HG03342 (cell line): Measurements from ENCODE around the gene NCOA1.
"Not testable (repeated sequence)": the region's sequence is repeated elsewhere in the genome, so short reads cannot be mapped to it uniquely, and the experiment has no call there.

Source experiments
- ATAC-seq: cut with Tn5 transposase; IDR thresholded peaks from one replicate; pipeline ENCODE4 v1.9.1; 2021; ENCODE audit warnings: mild to moderate bottlenecking, moderate library complexity; ENCODE audit not compliant: unreplicated experiment

Gene NCOA1

DNA sequence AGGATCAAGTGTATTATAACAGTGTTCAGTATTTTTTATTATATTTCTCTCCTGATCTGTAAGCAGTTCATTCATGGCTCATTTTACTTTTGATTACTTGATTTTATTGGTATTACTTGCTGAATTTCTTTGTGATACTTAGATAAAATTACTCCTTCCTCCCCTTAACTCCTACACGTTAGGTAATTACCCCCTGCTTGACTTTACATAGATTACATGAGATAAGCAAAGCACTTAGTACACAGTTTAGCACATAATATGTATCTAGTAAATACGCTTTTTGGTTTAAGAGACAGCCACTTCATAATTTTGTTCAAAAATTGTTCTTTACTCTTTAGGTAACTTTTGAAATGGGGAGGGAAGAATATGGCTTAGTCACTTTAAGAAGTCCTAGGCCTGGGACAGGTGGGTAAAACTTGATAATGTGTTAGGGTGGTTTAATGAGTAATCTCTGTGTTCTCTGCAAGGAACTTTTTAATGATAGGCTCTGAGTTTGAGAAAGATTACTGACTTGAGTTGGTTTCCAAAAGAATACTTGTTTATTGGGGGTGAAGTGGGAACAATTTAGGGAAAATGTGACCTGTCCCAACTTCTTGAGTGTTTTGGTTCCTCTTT, 80.9 kb downstream of the NCOA1 start:
- ATAC-seq, result no peak

DNA sequence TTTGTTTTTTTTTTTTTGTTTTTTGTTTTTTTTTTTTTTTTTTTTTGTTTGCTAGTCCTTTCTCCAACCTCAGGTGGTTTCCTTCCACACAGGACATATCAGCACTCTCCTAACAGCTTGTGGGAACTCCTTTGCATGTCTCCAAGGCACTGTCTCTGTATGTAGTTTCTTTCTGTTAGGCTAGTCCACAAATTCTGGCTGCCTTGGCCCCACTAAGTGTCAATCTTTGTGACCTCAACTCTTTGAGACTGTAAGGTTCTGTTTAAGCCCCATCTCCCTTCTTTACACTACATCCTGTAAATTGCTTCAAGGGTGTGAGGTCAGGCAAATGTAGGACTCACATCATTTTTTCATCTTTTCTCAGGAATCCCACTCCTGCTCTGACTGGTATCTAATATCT, 85.1 kb downstream of the NCOA1 start:
- ATAC-seq, result no peak

DNA sequence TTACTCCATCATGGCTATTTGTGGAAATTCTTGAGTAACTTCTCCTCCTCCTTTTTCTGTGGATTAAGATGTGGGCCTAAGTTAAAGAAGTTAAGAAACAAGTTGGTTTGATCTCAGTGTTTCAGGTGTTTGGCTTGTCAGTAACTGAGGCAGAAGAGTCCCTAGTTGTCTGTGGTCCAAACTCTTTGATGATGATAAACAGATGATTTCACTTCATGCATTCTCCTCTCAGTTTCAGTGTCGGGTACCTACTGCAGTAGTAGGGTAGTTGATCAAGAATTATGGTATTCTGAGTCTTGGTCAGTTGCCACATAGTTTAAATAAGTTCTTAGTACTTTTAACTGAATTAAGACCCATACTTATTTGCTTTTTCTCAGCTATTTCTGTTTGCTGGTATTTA, 85.6 kb downstream of the NCOA1 start:
- ATAC-seq, result no peak

DNA sequence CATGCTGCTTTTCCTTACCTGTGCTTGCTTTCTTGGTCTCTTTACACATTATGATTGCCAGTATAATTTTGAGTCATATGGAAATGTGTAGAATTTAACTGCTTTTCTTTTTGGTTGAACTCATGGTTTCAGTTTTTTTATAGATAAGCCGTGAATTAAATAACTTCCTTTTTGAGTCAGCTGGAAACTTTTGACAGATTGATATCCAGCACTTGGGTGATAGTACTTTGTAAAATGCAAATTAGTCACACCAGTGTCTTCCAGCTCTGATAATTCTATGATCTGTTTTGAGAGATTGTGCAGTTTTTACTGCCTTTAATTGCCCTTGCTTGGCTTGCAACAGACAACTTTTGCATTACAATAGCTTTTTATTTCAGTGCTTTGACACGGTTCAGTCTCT, 86.4 kb downstream of the NCOA1 start:
- peak; percentile 59 for ATAC-seq

DNA sequence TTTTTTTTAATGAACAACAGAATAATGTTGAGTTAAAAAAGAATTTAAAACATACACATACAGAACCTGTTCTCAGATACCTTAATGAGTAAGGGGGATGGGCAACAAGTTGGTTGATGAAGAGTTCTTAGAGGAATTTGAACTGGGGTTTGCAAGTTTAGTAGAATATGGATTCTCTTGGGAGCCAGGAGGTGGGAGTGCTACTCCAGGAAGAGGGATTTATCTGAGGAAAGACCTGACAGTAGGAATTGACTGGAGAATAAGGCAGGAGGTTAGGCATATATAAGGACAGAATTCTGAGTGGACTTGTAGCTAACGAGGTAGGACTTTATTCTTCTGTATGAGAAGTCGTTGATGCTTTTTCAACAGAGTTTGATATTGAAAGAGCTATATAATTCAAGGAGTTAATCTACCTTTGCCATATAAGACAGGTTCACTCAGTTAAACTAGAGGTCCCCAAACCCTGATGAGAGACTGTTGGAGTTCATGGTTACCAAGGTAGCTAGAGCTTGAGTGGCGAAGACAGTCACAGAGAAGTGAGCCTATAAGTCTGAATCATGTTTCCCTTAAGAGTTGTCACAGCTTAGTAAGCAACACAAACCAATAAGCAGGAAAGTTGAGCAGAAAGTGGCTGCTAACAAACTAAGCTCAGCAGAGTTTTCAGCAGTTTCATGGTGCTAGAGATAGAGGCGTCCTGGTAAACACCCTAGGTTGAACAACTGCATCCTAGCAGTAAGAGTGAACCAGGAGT, 88.2 kb downstream of the NCOA1 start:
- no peak for ATAC-seq

DNA sequence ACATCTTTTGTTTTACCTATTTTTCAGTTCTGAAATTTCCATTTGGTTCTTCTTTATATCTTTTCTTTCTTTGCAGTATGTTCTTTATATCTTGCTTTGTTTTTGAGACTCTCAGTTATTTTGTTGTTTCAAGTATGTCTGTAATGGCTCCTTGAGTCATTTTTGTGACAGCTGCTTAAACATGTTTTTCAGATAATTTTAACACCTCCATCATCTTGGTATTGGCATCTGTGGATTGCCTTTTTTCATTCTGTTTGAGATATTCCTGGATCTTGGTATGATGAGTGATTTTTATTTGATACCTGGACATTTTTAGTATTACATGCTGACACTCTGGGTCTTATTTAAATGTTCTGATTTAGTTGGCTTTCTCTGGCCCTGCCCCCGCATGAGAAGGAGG, 89.5 kb downstream of the NCOA1 start:
- ATAC-seq, result no peak

DNA sequence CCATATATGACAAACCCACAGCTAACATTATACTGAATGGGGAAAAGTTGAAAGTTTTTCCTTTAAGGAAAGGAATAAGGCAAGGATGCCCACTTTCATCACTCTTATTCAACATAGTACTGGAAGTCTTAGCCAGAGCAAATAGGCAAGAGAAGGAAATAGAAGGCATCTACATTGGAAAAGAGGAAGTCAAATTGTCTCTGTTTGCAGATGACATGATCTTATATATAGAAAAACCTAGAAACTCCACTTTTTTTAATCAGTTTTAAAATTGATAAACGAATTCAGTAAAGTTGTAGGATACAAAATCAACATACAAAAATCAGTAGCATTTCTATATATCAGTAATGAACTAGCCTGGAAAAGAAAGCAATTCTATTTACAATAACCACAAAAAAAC, 90.9 kb downstream of the NCOA1 start:
- ATAC-seq, result not testable (repeated sequence)

DNA sequence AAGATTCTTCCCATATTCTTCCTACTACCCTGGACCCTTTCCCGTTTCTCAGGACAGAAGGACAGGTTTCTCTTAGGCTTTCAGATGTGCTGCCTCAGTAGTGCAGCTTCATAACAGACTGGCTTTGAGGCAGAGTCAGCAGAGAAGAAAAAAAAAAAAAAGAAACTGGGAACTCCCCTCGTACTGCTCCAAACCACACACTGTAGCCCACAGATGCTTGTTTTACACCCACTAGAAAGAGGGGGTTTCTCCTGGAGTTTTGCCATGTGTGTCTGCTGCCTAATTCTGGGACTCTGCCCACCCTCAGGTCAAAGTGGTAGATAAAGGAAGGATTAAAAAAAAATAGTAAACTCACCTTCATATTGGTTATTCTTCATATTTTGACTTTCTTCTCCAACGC, 95.9 kb downstream of the NCOA1 start:
- peak; percentile 54 for ATAC-seq

DNA sequence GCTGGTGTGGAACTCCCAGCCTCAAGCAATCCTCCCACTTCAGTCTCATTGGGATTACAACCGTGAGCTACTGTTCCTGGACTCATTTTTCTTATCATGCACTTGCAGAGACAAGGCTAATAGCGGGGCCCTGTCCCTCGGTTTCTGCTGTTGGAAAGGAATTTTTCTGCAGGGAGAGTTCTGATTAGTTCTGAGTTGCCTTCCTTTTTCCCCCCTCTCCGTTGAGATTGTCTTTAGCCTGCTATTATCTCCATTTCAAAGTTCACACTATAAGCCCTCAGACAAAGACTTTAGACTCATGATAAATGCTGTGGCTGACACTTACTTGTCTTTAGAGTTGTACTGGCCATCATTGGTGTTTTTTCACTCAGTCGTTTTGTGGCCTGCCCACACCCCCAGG, 97.2 kb downstream of the NCOA1 start:
- ATAC-seq, result no peak

DNA sequence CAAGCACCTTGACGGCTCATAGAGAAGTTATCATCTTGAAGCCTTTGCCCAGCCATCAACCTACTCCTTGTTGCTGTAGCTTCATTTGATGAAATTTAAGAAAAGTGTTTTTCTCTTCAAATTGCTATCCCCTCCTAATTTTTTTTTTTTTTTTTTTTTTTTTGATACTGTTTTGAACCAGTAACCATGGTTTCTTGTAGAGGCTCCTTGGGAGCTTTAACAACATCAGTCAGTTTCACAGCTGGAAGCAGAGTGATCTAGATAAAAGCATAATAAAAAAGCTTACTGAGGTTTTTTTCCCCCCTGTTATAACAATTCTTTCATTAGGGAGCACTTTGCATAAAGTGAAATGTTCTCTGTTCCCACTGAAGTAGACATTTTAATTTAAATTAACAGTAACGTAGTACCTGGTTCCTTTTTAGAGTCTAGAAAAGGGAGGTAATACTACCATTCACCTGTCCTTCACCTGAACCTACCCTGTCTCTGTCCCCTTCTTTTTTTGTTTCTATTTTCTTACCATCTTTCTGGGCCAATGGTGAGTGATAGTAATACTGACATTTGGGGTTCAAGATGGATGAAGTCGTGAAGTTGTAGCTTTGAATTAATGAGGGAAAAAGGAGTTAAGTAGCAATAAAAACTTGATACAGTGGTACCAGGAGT, 101.5 kb downstream of the NCOA1 start:
- ATAC-seq, result no peak

DNA sequence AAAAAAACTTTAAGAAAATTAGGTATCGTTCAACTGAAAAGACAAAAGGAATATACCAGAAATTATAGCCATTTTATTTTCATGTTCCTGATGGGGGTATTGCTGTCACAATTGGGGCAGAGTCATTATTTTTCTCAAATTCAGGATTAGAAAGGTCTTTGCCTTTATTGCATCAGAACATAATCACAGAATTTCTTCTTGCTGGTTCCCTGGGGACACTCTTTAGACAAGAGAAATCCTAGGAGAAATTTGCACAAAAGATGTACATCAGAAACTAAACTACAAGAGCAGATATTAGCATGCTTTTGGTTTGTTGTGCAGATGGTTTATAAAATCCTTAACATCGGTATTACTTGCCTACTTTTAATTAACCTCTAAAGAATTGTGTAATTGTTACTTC, 103.2 kb downstream of the NCOA1 start:
- no peak for ATAC-seq

DNA sequence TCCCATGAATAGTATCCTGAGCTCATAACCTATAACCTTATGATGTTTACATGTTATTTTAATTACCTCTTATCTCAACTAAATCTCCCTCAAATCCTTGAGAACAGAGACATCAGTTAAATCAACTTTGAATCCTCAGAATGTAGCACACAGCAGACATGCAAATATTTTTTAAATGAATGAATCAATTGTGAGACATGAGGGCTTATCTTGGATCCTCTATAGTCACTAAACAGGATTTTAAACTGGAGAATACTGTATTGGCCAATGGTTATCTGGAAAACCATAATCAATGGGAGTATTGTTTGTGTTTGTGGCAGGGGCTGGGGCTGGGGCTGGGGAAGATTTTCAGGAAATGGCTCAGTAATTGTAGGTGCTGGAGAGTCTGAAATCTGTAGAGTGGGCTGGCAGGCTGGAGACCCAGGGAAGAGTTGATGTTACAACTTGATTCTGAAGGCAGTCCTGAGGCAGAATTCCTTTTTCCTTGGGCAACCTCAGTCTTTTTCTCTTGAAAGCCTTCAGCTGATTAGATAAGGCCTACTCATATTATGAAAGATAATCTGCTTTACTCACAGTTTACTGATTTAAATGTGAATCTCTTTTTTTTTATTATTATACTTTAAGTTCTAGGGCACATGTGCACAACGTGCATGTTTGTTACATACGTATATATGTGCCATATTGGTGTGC, 106.3 kb downstream of the NCOA1 start:
- ATAC-seq, result no peak

DNA sequence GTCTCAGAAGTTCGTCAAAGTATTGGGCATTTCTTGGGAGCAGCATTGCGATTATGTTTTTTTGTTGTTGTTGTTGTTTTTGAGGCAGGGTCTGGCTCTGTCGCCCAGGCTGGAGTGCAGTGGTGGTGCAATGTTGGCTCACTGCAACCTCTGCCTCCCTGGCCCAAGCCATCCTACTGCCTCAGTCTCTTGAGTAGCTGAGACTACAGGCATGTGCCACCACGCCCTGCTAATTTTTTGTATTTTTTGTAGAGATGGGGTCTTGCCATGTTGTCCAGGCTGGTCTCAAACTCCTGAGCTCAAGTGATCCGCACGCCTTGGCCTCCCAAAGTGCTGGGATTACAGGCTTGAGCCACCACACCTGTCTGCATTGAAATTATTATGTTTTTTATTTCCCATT, 109.1 kb downstream of the NCOA1 start:
- ATAC-seq, result not testable (repeated sequence)

DNA sequence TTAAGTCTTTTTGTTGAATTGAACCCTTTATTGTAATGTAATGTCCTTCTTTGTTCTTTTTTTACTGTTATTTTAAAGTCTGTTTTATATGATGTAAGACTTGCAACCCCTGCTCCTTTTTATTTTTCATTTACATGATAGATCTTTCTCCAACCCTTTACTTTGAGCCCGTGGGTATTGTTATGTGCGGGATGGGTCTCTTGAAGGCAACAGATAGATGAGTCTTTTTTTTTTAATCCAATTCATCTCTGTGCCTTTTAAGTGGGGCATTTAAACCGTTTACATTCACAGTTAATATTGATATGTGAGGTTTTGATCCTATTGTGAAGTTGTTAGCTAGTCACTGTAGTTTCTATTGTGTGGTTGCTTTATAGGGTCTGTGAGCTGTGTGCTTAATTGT, 120.6 kb downstream of the NCOA1 start:
- ATAC-seq, result no peak

DNA sequence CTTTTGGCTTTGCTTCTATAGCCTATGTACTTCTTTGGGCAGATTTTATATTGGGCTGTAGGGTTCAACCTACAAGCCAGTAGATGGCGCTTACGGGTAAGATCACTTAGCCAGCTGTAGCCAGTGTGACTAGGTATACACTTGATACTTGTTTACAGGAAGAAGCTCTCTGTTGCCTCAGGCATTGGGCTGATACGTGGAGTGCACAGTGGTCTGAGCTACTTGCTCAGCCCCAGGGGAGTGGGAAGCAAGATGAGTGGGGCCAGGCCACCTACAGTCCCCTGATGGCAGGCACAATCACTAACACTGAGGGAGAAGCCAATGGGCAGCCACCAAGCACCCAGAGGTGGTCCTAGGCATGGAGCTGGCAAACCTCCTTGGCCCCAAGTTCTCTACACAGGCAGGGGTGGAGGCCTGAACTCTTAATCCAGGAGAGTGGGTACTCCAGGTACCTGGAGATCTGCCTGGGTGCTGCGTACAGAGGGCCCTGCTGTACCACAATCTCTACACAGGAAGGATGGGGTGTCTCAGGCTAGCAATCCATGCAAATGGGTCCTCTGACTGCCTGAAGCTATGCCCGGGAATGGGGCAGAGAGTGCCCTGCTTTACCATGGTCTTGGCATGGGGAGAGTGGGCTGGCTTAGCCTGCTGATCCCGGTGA, 122.2 kb downstream of the NCOA1 start:
- ATAC-seq, result peak; percentile 72

DNA sequence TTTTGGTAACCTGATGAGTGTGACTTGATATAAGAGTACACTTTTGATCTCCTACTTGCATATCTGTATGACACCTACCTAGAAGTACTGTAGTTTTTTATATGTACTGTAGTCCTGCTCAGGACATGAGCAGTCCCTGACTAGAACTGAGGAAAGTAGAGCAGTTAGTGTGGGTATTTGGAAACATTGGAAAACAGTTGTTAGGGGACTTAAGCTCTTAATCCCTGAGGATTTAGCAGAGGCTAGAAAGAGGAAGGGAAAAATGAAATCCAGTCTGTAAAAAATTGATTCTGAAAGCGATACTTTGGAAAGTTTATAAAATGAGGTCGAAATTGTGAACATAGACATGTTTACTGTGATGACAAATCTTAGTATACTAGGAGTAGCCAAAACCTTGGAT, 125.6 kb downstream of the NCOA1 start:
- ATAC-seq, result no peak

DNA sequence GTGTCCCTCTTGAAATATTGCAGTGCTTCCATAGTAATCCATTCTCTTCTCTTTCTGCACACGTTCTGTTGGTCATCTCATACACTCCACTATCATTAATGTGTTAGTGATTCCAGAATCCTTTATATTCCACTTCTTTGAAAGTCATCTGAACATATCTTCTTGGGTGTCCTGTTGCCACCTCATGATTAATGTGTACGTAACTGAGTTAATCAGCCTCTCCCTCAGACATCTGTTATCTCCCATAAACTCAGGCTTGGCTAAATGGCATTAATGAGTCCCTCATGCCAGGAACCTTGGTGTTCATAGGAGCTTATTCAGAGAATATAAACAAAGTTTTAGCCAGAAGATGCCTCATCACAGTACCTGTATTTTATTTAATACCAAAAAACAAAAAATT, 126.4 kb downstream of the NCOA1 start:
- ATAC-seq, result no peak

DNA sequence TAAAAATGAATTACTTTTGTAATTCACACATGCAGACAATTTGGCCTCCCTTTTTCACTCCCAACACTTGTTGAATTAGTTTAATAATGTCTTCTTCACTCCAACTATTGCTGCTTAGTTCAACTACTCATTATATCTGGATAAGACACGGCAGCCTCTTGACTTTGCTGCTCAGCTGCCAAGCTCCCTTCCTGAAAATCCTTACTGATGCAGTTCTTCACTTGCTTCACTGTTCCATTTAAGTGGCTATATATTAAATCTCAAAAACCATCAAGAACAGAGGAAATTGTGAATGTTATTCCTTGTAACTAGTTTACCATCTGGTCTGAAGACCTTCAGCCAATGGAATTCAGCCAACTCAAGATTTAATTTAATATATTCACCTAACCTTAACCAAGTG, 127.1 kb downstream of the NCOA1 start:
- ATAC-seq, result no peak

DNA sequence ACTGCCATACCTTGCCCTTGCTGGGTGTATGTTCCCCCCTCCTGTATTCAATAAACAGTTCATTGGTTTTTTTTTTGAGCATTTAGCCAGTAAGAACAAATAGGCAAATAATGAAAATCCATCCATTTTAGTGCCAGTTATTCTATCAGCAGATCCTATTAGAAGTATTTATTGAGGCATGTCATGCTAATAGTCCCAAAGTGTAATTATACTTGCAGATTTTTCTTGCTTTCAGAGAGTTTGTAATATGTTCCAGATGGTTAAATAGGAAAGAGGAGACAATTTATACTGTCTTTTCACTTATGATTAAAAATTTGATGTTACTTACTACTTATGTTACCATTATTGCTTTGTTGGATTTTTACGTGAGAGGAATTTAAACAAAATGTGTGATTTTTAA, 127.6 kb downstream of the NCOA1 start:
- no peak for ATAC-seq

DNA sequence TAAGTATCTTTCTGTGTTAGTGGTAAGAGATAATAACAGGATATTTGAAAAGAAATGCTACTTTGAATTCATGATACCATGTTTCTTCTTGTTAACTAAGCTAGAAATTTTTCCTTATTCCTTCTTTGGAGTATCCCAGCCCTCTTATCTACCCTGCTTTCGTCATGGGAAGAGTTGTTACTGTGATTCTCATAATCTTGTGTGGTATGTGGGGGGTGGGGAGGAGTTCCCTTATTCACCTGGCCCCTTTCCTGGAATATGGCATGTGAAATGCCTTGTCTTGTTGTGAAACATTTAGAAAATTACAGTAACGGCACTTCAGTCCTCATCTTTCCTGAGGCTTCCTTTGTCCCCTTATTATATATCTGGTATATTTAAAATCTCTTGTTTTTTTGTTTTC, 129.9 kb downstream of the NCOA1 start:
- ATAC-seq, result no peak
